Caco-2 (cell line): ENCODE results near the gene TAS2R3. TPM values are rescaled to one million over a fixed set of nuclear protein-coding genes. Genes with fewer than 3 reads are reported as not detected.

Source experiments
- BruUV-seq: library from RNA; stranded (reverse); fragments of 400-500 nt; replicated peaks from 2 replicates; lab custom pipeline; 2021; lab: Mats Ljungman, UMichigan
- CTCF ChIA-PET: fragments of 300-600 bp; sonication (Branson Sonifier 250); formaldehyde crosslinking; loops from one replicate; lab custom pipeline; 2022; ENCODE audit warnings: antibody characterized with exemption; lab: Charles Lee
- POLR2A ChIA-PET: fragments of 300-600 bp; sonication (Branson Sonifier 250); formaldehyde crosslinking; loops from one replicate; lab custom pipeline; 2022; ENCODE audit warnings: antibody characterized with exemption; lab: Charles Lee
- DNase-seq, 2 experiments: peaks; one replicate each; pipeline versions ENCODE4 v3.0.0 to v3.0.0-alpha.2; 2020 to 2022
- H3K27me3 ChIP-seq: replicated peaks from 2 replicates; pipeline ENCODE4 v1.6.0; 2011; ENCODE audit warnings: low read length; ENCODE audit not compliant: control insufficient read depth, insufficient read depth
- H3K36me3 ChIP-seq: 2 replicates; pipeline ENCODE4 v1.5.1; 2011; ENCODE audit warnings: low read length; ENCODE audit not compliant: control insufficient read depth, insufficient read depth
- H3K4me1 ChIP-seq: fragments of 250-450 bp; sonication (Bioruptor Pico); 2 replicates; pipeline ENCODE4 v1.5.1; 2020; ENCODE audit warnings: mild to moderate bottlenecking
- H3K4me3 ChIP-seq: 2 replicates; pipeline ENCODE4 v1.5.1; 2011; ENCODE audit warnings: low read depth, mild to moderate bottlenecking, control low read depth, low read length
- H3K9me3 ChIP-seq: fragments of 250-450 bp; sonication (Bioruptor Pico); 2 replicates; pipeline ENCODE4 v1.5.1; 2020; ENCODE audit warnings: mild to moderate bottlenecking, moderate library complexity
- H3K27ac Mint-ChIP-seq: one replicate; pipeline ENCODE4 v1.8.0; 2022; ENCODE audit warnings: mixed read lengths; ENCODE audit not compliant: unreplicated experiment
- H3K27me3 Mint-ChIP-seq: one replicate; pipeline ENCODE4 v1.8.0; 2022; ENCODE audit warnings: mixed read lengths; ENCODE audit not compliant: insufficient read depth, unreplicated experiment
- H3K36me3 Mint-ChIP-seq: one replicate; pipeline ENCODE4 v1.8.0; 2022; ENCODE audit warnings: mild to moderate bottlenecking, mixed read lengths; ENCODE audit not compliant: insufficient read depth, unreplicated experiment
- H3K4me1 Mint-ChIP-seq: one replicate; pipeline ENCODE4 v1.8.0; 2022; ENCODE audit warnings: low read depth, mixed read lengths; ENCODE audit not compliant: unreplicated experiment
- H3K4me3 Mint-ChIP-seq: one replicate; pipeline ENCODE4 v1.8.0; 2022; ENCODE audit warnings: mild to moderate bottlenecking, moderate library complexity, mixed read lengths; ENCODE audit not compliant: unreplicated experiment
- H3K9me3 Mint-ChIP-seq: one replicate; pipeline ENCODE4 v1.8.0; 2022; ENCODE audit warnings: mixed read lengths; ENCODE audit not compliant: unreplicated experiment
- intact Hi-C: fragments of 100-400 bp; cut with micrococcal nuclease; formaldehyde crosslinking; loops from one replicate; pipeline ENCODE4 v1.10.0; 2022; ENCODE audit not compliant: unreplicated experiment
- total RNA-seq: library from RNA; stranded (reverse); gene quantifications from 2 replicates; pipeline ENCODE4 v1.2.3, GENCODE V29; 2022
- TF ChIP-seq, protein P1 (sequence below), 2 experiments: fragments of 200-600 bp in 1 of 2; IDR thresholded peaks; 1 replicate in 1 of 2; 2 replicates in 1 of 2; pipeline versions ENCODE4 v1.5.1 to v1.8.0; 2011 to 2022; ENCODE audit warnings: antibody characterized with exemption in 1 of 2, control low read depth in 1 of 2, inconsistent platforms in 1 of 2, low read depth in 1 of 2, low read length in 1 of 2, mild to moderate bottlenecking in 1 of 2, moderate library complexity in 1 of 2; ENCODE audit not compliant: insufficient read depth in 1 of 2, severe bottlenecking in 1 of 2, unreplicated experiment in 1 of 2

Gene TAS2R3
- total RNA-seq, 1 experiment from 2014 or later = 1.9 TPM

- peaks cover 14% of the 10 kb centered on the region for H3K4me1 Mint-ChIP-seq
- no peaks in the 10 kb centered on the region for H3K27me3 Mint-ChIP-seq
- ChIA-PET POLR2A (interaction anchor here (1.2 kb wide), 1 partner anchor 22 kb away, joined by 3 read pairs; the partner anchor contains the start of gene SSBP1), CTCF (interaction anchor here (0.7 to 2.6 kb wide), 3 partner anchors 14 to 62 kb away, joined by 3 to 19 read pairs (median 11); partner anchors contain the start of genes DENND11 and SSBP1)
- H3K9me3 Mint-ChIP-seq = no peaks in the 10 kb centered on the region
- H3K4me1 ChIP-seq = peaks cover 34% of the 10 kb centered on the region
- H3K27ac Mint-ChIP-seq = no peak overlapping the region
- H3K36me3 Mint-ChIP-seq = no peaks in the 10 kb centered on the region
- H3K9me3 ChIP-seq = no peaks in the 10 kb centered on the region
- TF ChIP-seq, protein P1, sequence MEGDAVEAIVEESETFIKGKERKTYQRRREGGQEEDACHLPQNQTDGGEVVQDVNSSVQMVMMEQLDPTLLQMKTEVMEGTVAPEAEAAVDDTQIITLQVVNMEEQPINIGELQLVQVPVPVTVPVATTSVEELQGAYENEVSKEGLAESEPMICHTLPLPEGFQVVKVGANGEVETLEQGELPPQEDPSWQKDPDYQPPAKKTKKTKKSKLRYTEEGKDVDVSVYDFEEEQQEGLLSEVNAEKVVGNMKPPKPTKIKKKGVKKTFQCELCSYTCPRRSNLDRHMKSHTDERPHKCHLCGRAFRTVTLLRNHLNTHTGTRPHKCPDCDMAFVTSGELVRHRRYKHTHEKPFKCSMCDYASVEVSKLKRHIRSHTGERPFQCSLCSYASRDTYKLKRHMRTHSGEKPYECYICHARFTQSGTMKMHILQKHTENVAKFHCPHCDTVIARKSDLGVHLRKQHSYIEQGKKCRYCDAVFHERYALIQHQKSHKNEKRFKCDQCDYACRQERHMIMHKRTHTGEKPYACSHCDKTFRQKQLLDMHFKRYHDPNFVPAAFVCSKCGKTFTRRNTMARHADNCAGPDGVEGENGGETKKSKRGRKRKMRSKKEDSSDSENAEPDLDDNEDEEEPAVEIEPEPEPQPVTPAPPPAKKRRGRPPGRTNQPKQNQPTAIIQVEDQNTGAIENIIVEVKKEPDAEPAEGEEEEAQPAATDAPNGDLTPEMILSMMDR (IDR thresholded peaks at IDR 0.05; ENCODE audit: insufficient read depth in 1 of 2, low read depth in 1 of 2, low read length in 1 of 2, severe bottlenecking in 1 of 2, unreplicated experiment in 1 of 2) = no peak
- BruUV-seq = no TSS peak
- intact Hi-C loops = no loop called here
- H3K36me3 ChIP-seq = no peaks in the 10 kb centered on the region
- H3K27me3 ChIP-seq = no peaks in the 10 kb centered on the region
- H3K4me3 Mint-ChIP-seq = peak overlapping the region; percentile 18
- DNase-seq = no peak
- H3K4me3 ChIP-seq = peak overlapping the region; percentile 24
Measured at GRCh38 chr7:141715794-141716689, 47.9 kb upstream of the TAS2R3 start.

- H3K4me1 Mint-ChIP-seq = peaks cover 14% of the 10 kb centered on the region
- Histone ChIP-seq H3K27me3 (no peaks in the 10 kb centered on the region), H3K9me3 (no peaks in the 10 kb centered on the region), H3K4me3 (no peak overlapping the region), H3K36me3 (no peaks in the 10 kb centered on the region), H3K4me1 (peaks cover 34% of the 10 kb centered on the region)
- CTCF ChIA-PET = interaction anchor here (1.1 kb wide), 1 partner anchor 63 kb away, joined by 3 read pairs; no protein-coding TSS in a partner anchor
- no peak overlapping the region for H3K4me3 Mint-ChIP-seq
- H3K27me3 Mint-ChIP-seq = no peaks in the 10 kb centered on the region
- no peaks in the 10 kb centered on the region for H3K9me3 Mint-ChIP-seq
- intact Hi-C loops = no loop called here
- no peak for DNase-seq
- TF ChIP-seq, protein P1 (IDR thresholded peaks at IDR 0.05; ENCODE audit: insufficient read depth in 1 of 2, low read depth in 1 of 2, low read length in 1 of 2, severe bottlenecking in 1 of 2, unreplicated experiment in 1 of 2) = no peak
- no peaks in the 10 kb centered on the region for H3K36me3 Mint-ChIP-seq
- POLR2A ChIA-PET = no interaction called here
- BruUV-seq = no TSS peak
- no peak overlapping the region for H3K27ac Mint-ChIP-seq
Measured at GRCh38 chr7:141717450-141717849, 46.4 kb upstream of the TAS2R3 start.

GRCh38 chr7:141722529-141722928 is 41.4 kb upstream of the TAS2R3 start:
- POLR2A ChIA-PET = no interaction called here
- no peaks in the 10 kb centered on the region for H3K4me1 Mint-ChIP-seq
- Histone ChIP-seq H3K4me3 (no peak overlapping the region), H3K4me1 (no peaks in the 10 kb centered on the region), H3K36me3 (no peaks in the 10 kb centered on the region), H3K9me3 (no peaks in the 10 kb centered on the region), H3K27me3 (no peaks in the 10 kb centered on the region)
- no TSS peak for BruUV-seq
- TF ChIP-seq, protein P1 (IDR thresholded peaks at IDR 0.05; ENCODE audit: insufficient read depth in 1 of 2, low read depth in 1 of 2, low read length in 1 of 2, severe bottlenecking in 1 of 2, unreplicated experiment in 1 of 2) = no peak
- intact Hi-C loops = no loop called here
- no peaks in the 10 kb centered on the region for H3K36me3 Mint-ChIP-seq
- no peaks in the 10 kb centered on the region for H3K27me3 Mint-ChIP-seq
- H3K9me3 Mint-ChIP-seq = no peaks in the 10 kb centered on the region
- H3K27ac Mint-ChIP-seq = no peak overlapping the region
- CTCF ChIA-PET = no interaction called here
- no peak overlapping the region for H3K4me3 Mint-ChIP-seq
- no peak for DNase-seq
